ENCODE results near the gene NRAP. TPM values are rescaled to one million over a fixed set of nuclear protein-coding genes. Genes with fewer than 3 reads are reported as not detected.
"Not testable (repeated sequence)": the region's sequence is repeated elsewhere in the genome, so short reads cannot be mapped to it uniquely, and the experiment has no call there.

The NRAP gene
- total RNA-seq, 1 donor from 2014 or later = not detected

GRCh38 chr10:113656896-113657295, 6.9 kb downstream of the NRAP start:
- TF ChIP-seq CTCF (IDR thresholded peaks at IDR 0.05) (no peak), EZH2 (IDR thresholded peaks at IDR 0.05) (no peak), EZH2phosphoT487 (IDR thresholded peaks at IDR 0.05) (no peak)
- Histone ChIP-seq H3F3A (ENCODE audit: low read depth) (no peaks in the 10 kb centered on the region), H3K27ac (no peak overlapping the region), H3K9me3 (ENCODE audit: low read depth) (no peaks in the 10 kb centered on the region), H3K79me2 (ENCODE audit: low read depth) (no peaks in the 10 kb centered on the region), H4K20me1 (ENCODE audit: low read depth) (no peaks in the 10 kb centered on the region), H3K4me3 (no peak overlapping the region), H3K9ac (no peak overlapping the region), H3K36me3 (no peaks in the 10 kb centered on the region), H3K4me1 (no peaks in the 10 kb centered on the region), H2AFZ (replicated peaks) (no peak overlapping the region), H3K4me2 (no peak overlapping the region), H3K27me3 (no peaks in the 10 kb centered on the region)
- DNase-seq (ENCODE audit: low spot score) = no peak
- no peak overlapping the region for H3K4me3 Mint-ChIP-seq
- no peaks in the 10 kb centered on the region for H3K9me3 Mint-ChIP-seq
- no peak overlapping the region for H3K27ac Mint-ChIP-seq
- peaks cover 5% of the 10 kb centered on the region for H3K27me3 Mint-ChIP-seq (ENCODE audit: insufficient read depth, low read depth)
- no peaks in the 10 kb centered on the region for H3K4me1 Mint-ChIP-seq
- H3K36me3 Mint-ChIP-seq = no peaks in the 10 kb centered on the region

- H3F3A ChIP-seq (ENCODE audit: low read depth); H2AFZ ChIP-seq (replicated peaks); H3K4me3 Mint-ChIP-seq; H3K27ac ChIP-seq; H3K4me2 ChIP-seq; H3K4me1 Mint-ChIP-seq; H3K36me3 ChIP-seq; H3K36me3 Mint-ChIP-seq; H3K27me3 Mint-ChIP-seq (ENCODE audit: insufficient read depth, low read depth); DNase-seq (ENCODE audit: low spot score); H3K4me3 ChIP-seq; H3K9me3 ChIP-seq (ENCODE audit: low read depth); H3K9me3 Mint-ChIP-seq; H3K9ac ChIP-seq; H3K79me2 ChIP-seq (ENCODE audit: low read depth); H3K27ac Mint-ChIP-seq; H3K27me3 ChIP-seq; H4K20me1 ChIP-seq (ENCODE audit: low read depth); H3K4me1 ChIP-seq: not testable (repeated sequence)
These were observed 11.4 kb downstream of the NRAP start for GRCh38 chr10:113652456-113652855.

- no peaks in the 10 kb centered on the region for H3K36me3 ChIP-seq
- H3K4me1 ChIP-seq = no peaks in the 10 kb centered on the region
- Mint-ChIP-seq H3K36me3 (no peaks in the 10 kb centered on the region), H3K27me3 (ENCODE audit: insufficient read depth, low read depth) (peaks cover 10% of the 10 kb centered on the region), H3K4me3 (no peak overlapping the region), H3K9me3 (no peaks in the 10 kb centered on the region), H3K27ac (no peak overlapping the region), H3K4me1 (peaks cover 4% of the 10 kb centered on the region)
- H3F3A ChIP-seq (ENCODE audit: low read depth) = no peaks in the 10 kb centered on the region
- no peak overlapping the region for H3K27ac ChIP-seq
- no peak overlapping the region for H3K4me2 ChIP-seq
- H3K4me3 ChIP-seq = no peak overlapping the region
- H2AFZ ChIP-seq (replicated peaks) = no peak overlapping the region
- H3K9me3 ChIP-seq (ENCODE audit: low read depth) = no peaks in the 10 kb centered on the region
- TF ChIP-seq EZH2phosphoT487 (IDR thresholded peaks at IDR 0.05) (no peak), EZH2 (IDR thresholded peaks at IDR 0.05) (no peak), CTCF (IDR thresholded peaks at IDR 0.05) (no peak)
- no peaks in the 10 kb centered on the region for H3K79me2 ChIP-seq (ENCODE audit: low read depth)
- DNase-seq (ENCODE audit: low spot score) = no peak
- no peaks in the 10 kb centered on the region for H3K27me3 ChIP-seq
- H4K20me1 ChIP-seq (ENCODE audit: low read depth) = no peaks in the 10 kb centered on the region
- no peak overlapping the region for H3K9ac ChIP-seq
These were observed 11.9 kb downstream of the NRAP start for GRCh38 chr10:113651898-113652297.

GRCh38 chr10:113651021-113651420, 12.8 kb downstream of the NRAP start:
- Mint-ChIP-seq H3K4me1 (peaks cover 4% of the 10 kb centered on the region), H3K4me3 (no peak overlapping the region), H3K27me3 (ENCODE audit: insufficient read depth, low read depth) (peaks cover 10% of the 10 kb centered on the region), H3K36me3 (no peaks in the 10 kb centered on the region), H3K27ac (no peak overlapping the region), H3K9me3 (no peaks in the 10 kb centered on the region)
- Histone ChIP-seq H3K79me2 (ENCODE audit: low read depth) (no peaks in the 10 kb centered on the region), H2AFZ (replicated peaks) (no peak overlapping the region), H3K36me3 (no peaks in the 10 kb centered on the region), H3K9ac (no peak overlapping the region), H3K27me3 (no peaks in the 10 kb centered on the region), H3K9me3 (ENCODE audit: low read depth) (no peaks in the 10 kb centered on the region), H3K4me2 (no peak overlapping the region), H4K20me1 (ENCODE audit: low read depth) (no peaks in the 10 kb centered on the region), H3K4me1 (no peaks in the 10 kb centered on the region), H3K27ac (no peak overlapping the region), H3K4me3 (no peak overlapping the region), H3F3A (ENCODE audit: low read depth) (no peaks in the 10 kb centered on the region)
- TF ChIP-seq EZH2 (IDR thresholded peaks at IDR 0.05) (no peak), CTCF (IDR thresholded peaks at IDR 0.05) (no peak), EZH2phosphoT487 (IDR thresholded peaks at IDR 0.05) (no peak)
- DNase-seq (ENCODE audit: low spot score) = no peak
